Keratinocyte (primary cell): ENCODE results near the gene IL1A.

ENCODE experiments used
- CTCF ChIP-seq, 3 experiments: IDR thresholded peaks in 1 of 3; conservative IDR thresholded peaks in 1 of 3; optimal IDR thresholded peaks in 1 of 3; 2 replicates in 2 of 3; 3 replicates in 1 of 3; pipeline versions ENCODE3 to v1.5.1; 2011; ENCODE audit warnings: low read length in 3 of 3, mild to moderate bottlenecking in 3 of 3, moderate library complexity in 2 of 3, control low read depth in 1 of 3, inconsistent platforms in 1 of 3; ENCODE audit not compliant: insufficient read depth in 2 of 3; ENCODE audit errors: extremely low read depth in 1 of 3
- EZH2 ChIP-seq: IDR thresholded peaks from one replicate; pipeline ENCODE4 v1.6.1; 2012; ENCODE audit warnings: inconsistent platforms, mild to moderate bottlenecking, low read length, moderate library complexity

GRCh38 chr2:112723995-112724394, 60.3 kb downstream of the IL1A start:
- TF ChIP-seq CTCF (optimal IDR thresholded peaks at IDR 0.05 in 1 of 3, IDR thresholded peaks at IDR 0.05 in 1 of 3, conservative IDR thresholded peaks at IDR 0.05 in 1 of 3; ENCODE audit: extremely low read depth in 1 of 3, insufficient read depth in 2 of 3, low read length in 3 of 3), result no peak
- TF ChIP-seq EZH2, result no peak
